ENCODE measurements around the gene FSTL4.
A peak's percentile ranks its signal among the peaks of the same experiment; 100 is the strongest.

FSTL4 gene

GRCh38 chr5:133612249-133612860 lies at the start of gene FSTL4:
TSS of gene FSTL4 (minus strand) at chr5:133612541.
- no peak for DNase-seq (ENCODE audit: low read depth)

GRCh38 chr5:133661389-133661788 lies 49.0 kb upstream of the FSTL4 start:
- no peak for DNase-seq (ENCODE audit: low read depth)

- no peak for DNase-seq (ENCODE audit: low read depth)
Measured at GRCh38 chr5:133658327-133658726, 46.0 kb upstream of the FSTL4 start.

GRCh38 chr5:133657036-133657435 lies 44.7 kb upstream of the FSTL4 start:
- DNase-seq (ENCODE audit: low read depth), result no peak

- no peak for DNase-seq (ENCODE audit: low read depth)
Measured at GRCh38 chr5:133655966-133656365, 43.6 kb upstream of the FSTL4 start.

- DNase-seq (ENCODE audit: low read depth), result no peak
Measured at GRCh38 chr5:133653760-133654049, 41.4 kb upstream of the FSTL4 start.

- no peak for DNase-seq (ENCODE audit: low read depth)
Measured at GRCh38 chr5:133652951-133653759, 40.8 kb upstream of the FSTL4 start.

GRCh38 chr5:133644000-133644865 lies 31.9 kb upstream of the FSTL4 start:
- no peak for DNase-seq (ENCODE audit: low read depth)

GRCh38 chr5:133643365-133643764 lies 31.0 kb upstream of the FSTL4 start:
- no peak for DNase-seq (ENCODE audit: low read depth)

GRCh38 chr5:133642153-133642722 lies 29.9 kb upstream of the FSTL4 start:
- DNase-seq (ENCODE audit: low read depth), result no peak

- no peak for DNase-seq (ENCODE audit: low read depth)
Measured at GRCh38 chr5:133641683-133642082, 29.3 kb upstream of the FSTL4 start.

- DNase-seq (ENCODE audit: low read depth), result no peak
Measured at GRCh38 chr5:133639850-133640528, 27.6 kb upstream of the FSTL4 start.

GRCh38 chr5:133638436-133638835 lies 26.1 kb upstream of the FSTL4 start:
- DNase-seq (ENCODE audit: low read depth), result no peak

GRCh38 chr5:133637206-133637605 lies 24.9 kb upstream of the FSTL4 start:
- DNase-seq (ENCODE audit: low read depth), result no peak

GRCh38 chr5:133635051-133635450 lies 22.7 kb upstream of the FSTL4 start:
- DNase-seq (ENCODE audit: low read depth), result peak; percentile 58

- no peak for DNase-seq (ENCODE audit: low read depth)
Measured at GRCh38 chr5:133627180-133627579, 14.8 kb upstream of the FSTL4 start.

GRCh38 chr5:133624316-133624715 lies 12.0 kb upstream of the FSTL4 start:
- no peak for DNase-seq (ENCODE audit: low read depth)

- DNase-seq (ENCODE audit: low read depth), result no peak
Measured at GRCh38 chr5:133618141-133618540, 5.8 kb upstream of the FSTL4 start.

GRCh38 chr5:133613743-133614142 lies 1.4 kb upstream of the FSTL4 start:
- no peak for DNase-seq (ENCODE audit: low read depth)

GRCh38 chr5:133613184-133613583 lies 843 bp upstream of the FSTL4 start:
- DNase-seq (ENCODE audit: low read depth), result no peak

GRCh38 chr5:133611357-133612248 lies 738 bp downstream of the FSTL4 start:
- DNase-seq (ENCODE audit: low read depth), result no peak
